HepG2 (cell line): ENCODE results near the gene ALDH3B2. TPM values are rescaled to one million over a fixed set of nuclear protein-coding genes. Genes with fewer than 3 reads are reported as not detected.

Source experiments
- ATAC-seq: fragments of 200-7000 bp; cut with Tn5 transposase; 3 replicates; pipeline ENCODE4 v1.9.1; 2020; ENCODE audit warnings: mild to moderate bottlenecking, moderate library complexity
- BruUV-seq: library from RNA; stranded (reverse); fragments of 400-500 nt; replicated peaks from 2 replicates; lab custom pipeline; 2021; lab: Mats Ljungman, UMichigan
- CTCF ChIA-PET: fragments of 300-600 bp; formaldehyde crosslinking; extraction: SDS; loops from one replicate; lab custom pipeline; 2021; ENCODE audit warnings: low total read pairs, inconsistent platforms, low intra/inter-chr PET ratio; lab: Yijun Ruan, JAX
- POLR2A ChIA-PET: fragments of 350-600 bp; sonication (Branson Sonifier 250); formaldehyde crosslinking; loops from one replicate; lab custom pipeline; 2020; ENCODE audit warnings: antibody characterized with exemption, inconsistent platforms; lab: Yijun Ruan, JAX
- DNase-seq: peaks from one replicate; pipeline ENCODE4 v3.0.0-alpha.2; 2015; ENCODE audit warnings: low spot score
- FAIRE-seq: peaks from 3 replicates; lab custom pipeline; 2011; peaks lifted over from hg19 to GRCh38; lab: Jason Lieb, UNC
- H2AFZ ChIP-seq: one replicate; pipeline ENCODE4 v1.6.1; 2011; ENCODE audit warnings: low read length, inconsistent platforms
- H3K27ac ChIP-seq: fragments of 300-600 bp; 3 replicates; pipeline ENCODE4 v1.8.0; 2011; ENCODE audit warnings: mixed run types, mild to moderate bottlenecking, mixed read lengths, low read length, inconsistent platforms; ENCODE audit not compliant: insufficient read depth; ENCODE audit errors: extremely low read length
- H3K27me3 ChIP-seq, 2 experiments: fragments of 200-600 bp in 1 of 2; 2 replicates in 1 of 2; 3 replicates in 1 of 2; pipeline versions ENCODE4 v1.6.0 to v1.8.0; 2011; ENCODE audit warnings: low read length in 2 of 2, mild to moderate bottlenecking in 2 of 2, moderate library complexity in 2 of 2, inconsistent platforms in 1 of 2; ENCODE audit not compliant: insufficient read depth in 2 of 2, control insufficient read depth in 1 of 2
- H3K36me3 ChIP-seq, 2 experiments: fragments of 200-600 bp in 1 of 2; replicated peaks in 1 of 2; 2 replicates in 1 of 2; 3 replicates in 1 of 2; pipeline versions ENCODE4 v1.5.1 to v1.8.0; 2011; ENCODE audit warnings: low read length in 2 of 2, inconsistent platforms in 1 of 2; ENCODE audit not compliant: insufficient read depth in 2 of 2, control insufficient read depth in 1 of 2
- H3K4me1 ChIP-seq: 2 replicates; pipeline ENCODE4 v1.5.1; 2012; ENCODE audit warnings: low read length, inconsistent platforms; ENCODE audit not compliant: insufficient read depth
- H3K4me2 ChIP-seq: 2 replicates; pipeline ENCODE4 v1.6.0; 2011; ENCODE audit warnings: low read depth, low read length, inconsistent platforms
- H3K4me3 ChIP-seq, 3 experiments: fragments of 200-600 bp in 1 of 3; sonication (generic), shearing (Covaris generic) in 1 of 3; replicated peaks in 1 of 3; 2 replicates each; pipeline ENCODE4 v1.5.1; 2011 to 2016; ENCODE audit warnings: low read length in 3 of 3, inconsistent platforms in 2 of 3, low read depth in 2 of 3, mild to moderate bottlenecking in 2 of 3, control low read depth in 1 of 3, mixed read lengths in 1 of 3; ENCODE audit not compliant: insufficient read depth in 1 of 3
- H3K79me2 ChIP-seq: one replicate; pipeline ENCODE4 v1.6.1; 2011; ENCODE audit warnings: low read length, inconsistent platforms; ENCODE audit not compliant: insufficient read depth
- H3K9ac ChIP-seq: 2 replicates; pipeline ENCODE4 v1.6.0; 2011; ENCODE audit warnings: mild to moderate bottlenecking, low read depth, low read length, inconsistent platforms; ENCODE audit not compliant: insufficient read depth
- H3K9me3 ChIP-seq: 2 replicates; pipeline ENCODE4 v1.5.1; 2012; ENCODE audit warnings: mild to moderate bottlenecking, low read length
- H4K20me1 ChIP-seq: 2 replicates; pipeline ENCODE4 v1.6.0; 2011; ENCODE audit warnings: inconsistent platforms, mild to moderate bottlenecking, low read length, moderate library complexity; ENCODE audit not compliant: insufficient read depth
- AGO2 ChIP-seq: fragments of 200-400 bp; formaldehyde crosslinking; optimal IDR thresholded peaks from 2 replicates; pipeline ENCODE3; 2017; ENCODE audit warnings: mild to moderate bottlenecking, low read depth, low read length, moderate library complexity
- BHLHE40 ChIP-seq: IDR thresholded peaks from 2 replicates; pipeline ENCODE4 v1.6.1; 2011; ENCODE audit warnings: low read length, improper control_type of control experiment
- GZF1 ChIP-seq: sonication (generic); formaldehyde crosslinking; IDR thresholded peaks from 2 replicates; pipeline ENCODE4 v1.5.1; 2020; ENCODE audit warnings: mild to moderate bottlenecking, missing genetic modification reagents
- NCOA1 ChIP-seq: sonication (generic); formaldehyde crosslinking; IDR thresholded peaks from 2 replicates; pipeline ENCODE4 v1.9.0; 2021; ENCODE audit warnings: missing genetic modification reagents
- TOE1 ChIP-seq: sonication (generic); formaldehyde crosslinking; IDR thresholded peaks from 2 replicates; pipeline ENCODE4 v1.4.0; 2020; ENCODE audit warnings: mild to moderate bottlenecking, missing genetic modification reagents
- ZEB1 ChIP-seq: IDR thresholded peaks from 2 replicates; pipeline ENCODE4 v1.6.1; 2012; ENCODE audit warnings: mild to moderate bottlenecking, low read depth, inconsistent platforms; ENCODE audit not compliant: insufficient replicate concordance
- ZNF235 ChIP-seq: sonication (generic); formaldehyde crosslinking; IDR thresholded peaks from 2 replicates; pipeline ENCODE4 v1.8.1; 2023; ENCODE audit warnings: mild to moderate bottlenecking, missing genetic modification reagents, borderline replicate concordance
- ZNF546 ChIP-seq: sonication (generic); formaldehyde crosslinking; conservative IDR thresholded peaks from 2 replicates; pipeline ENCODE4 v1.8.1; 2023; ENCODE audit warnings: mild to moderate bottlenecking, missing genetic modification reagents
- ZNF878 ChIP-seq: sonication (generic); formaldehyde crosslinking; IDR thresholded peaks from 2 replicates; pipeline ENCODE4 v1.8.1; 2023; ENCODE audit warnings: mild to moderate bottlenecking, missing genetic modification reagents, moderate library complexity
- WGBS: methylation state at CpG from one replicate; pipeline ENCODE4 v1.1.6; 2017; ENCODE audit warnings: low lambda C conversion rate; 5-methylcytosine and 5-hydroxymethylcytosine counted together
- in situ Hi-C: cut with HindIII; loops from 2 replicates; pipeline ENCODE4 v1.10.0; 2017; ENCODE audit warnings: low pct_unique_long_range_greater_than_20kb; ENCODE audit not compliant: extremely low pct_ligation_motif_present
- intact Hi-C: fragments of 100-400 bp; cut with micrococcal nuclease; formaldehyde crosslinking; loops from one replicate; pipeline ENCODE4 v1.10.0; 2022; ENCODE audit not compliant: unreplicated experiment
- polyA plus RNA-seq, 8 experiments: library from polyadenylated mRNA; depleted of rRNA in 3 of 8; stranded (reverse) in 7 of 8; unstranded in 1 of 8; fragments of >200 nt; fragmentation: Illumina TruSeq in 4 of 8; extraction: Trizol in 4 of 8; gene quantifications; 2 replicates each; pipeline versions ENCODE4 v1.2.1 to v1.2.3, GENCODE V29; 2011 to 2016; ENCODE audit warnings: low read depth in 4 of 8, missing spikeins in 1 of 8, mixed read lengths in 1 of 8; ENCODE audit not compliant: insufficient read depth in 1 of 8
- total RNA-seq, 5 experiments: library from RNA; depleted of rRNA; stranded (reverse); fragments of >200 nt; fragmentation: Illumina TruSeq; extraction: Trizol; gene quantifications; 2 replicates each; pipeline ENCODE4 v1.2.3, GENCODE V29; 2016; ENCODE audit warnings: low read depth in 1 of 5

ALDH3B2 gene
- total and polyA plus RNA-seq, 2 of the 13 experiments (the other 11 are each of a cell fraction or from before 2014, with no cell fraction given) = not detected

- no peak overlapping the region for H2AFZ ChIP-seq
- peaks cover 7% of the 10 kb centered on the region for H3K4me1 ChIP-seq
- BruUV-seq = no TSS peak
- H3K27me3 ChIP-seq = peaks cover 1 to 17% of the 10 kb centered on the region in 2 experiments; a peak in 3 of 5 replicates
- no peak for ATAC-seq
- no peaks in the 10 kb centered on the region for H3K9me3 ChIP-seq
- in situ Hi-C loops (loop anchor here (25.0 kb wide), 1 partner anchor 124 kb away; no protein-coding TSS in a partner anchor), intact Hi-C loops (no loop called here)
- H3K4me2 ChIP-seq = no peak overlapping the region
- no peak overlapping the region for H3K9ac ChIP-seq
- H3K36me3 ChIP-seq = no peaks in the 10 kb centered on the region
- WGBS = 54% methylated on average over 5 of the region's 22 CpGs
- H3K79me2 ChIP-seq = no peaks in the 10 kb centered on the region
- no peak for DNase-seq
- H3K4me3 ChIP-seq = no peak overlapping the region
- TF ChIP-seq BHLHE40 = no peak
- TF ChIP-seq ZNF546 (CRISPR knock-in tag) = no peak
- no peak for TF ChIP-seq TOE1
- no peak for TF ChIP-seq ZEB1
- no peak for TF ChIP-seq GZF1 (CRISPR knock-in tag)
- no peak for TF ChIP-seq ZNF878 (CRISPR knock-in tag)
- no peak for TF ChIP-seq ZNF235
- TF ChIP-seq NCOA1 (CRISPR knock-in tag) = no peak
- no peak for TF ChIP-seq AGO2
- no peak overlapping the region for H3K27ac ChIP-seq
- FAIRE-seq = no peak
- ChIA-PET CTCF (no interaction called here), POLR2A (no interaction called here)
- no peaks in the 10 kb centered on the region for H4K20me1 ChIP-seq
Observed at GRCh38 chr11:67663532-67664212, 10.8 kb downstream of the ALDH3B2 start.
